ENCODE data around the gene EXOC4. TPM values are rescaled to one million over a fixed set of nuclear protein-coding genes. Genes with fewer than 3 reads are reported as not detected.

Gene EXOC4
- total RNA-seq, 1 experiment from 2014 or later, result 71.0 TPM

GRCh38 chr7:133458688-133459087 lies 205.8 kb downstream of the EXOC4 start:
- H3K4me1 ChIP-seq (ENCODE audit: control insufficient read depth, insufficient read depth, low read length), result no peaks in the 10 kb centered on the region
- DNase-seq (ENCODE audit: low read depth, low spot score), result no peak
- TF ChIP-seq TCF7L2 (IDR thresholded peaks at IDR 0.05; ENCODE audit: low read depth, low read length) (no peak), CTCF (IDR thresholded peaks at IDR 0.05) (no peak), POLR2AphosphoS5 (IDR thresholded peaks at IDR 0.05; ENCODE audit: low read depth, low read length) (no peak), REST (IDR thresholded peaks at IDR 0.05; ENCODE audit: insufficient read depth in 1 of 2, low read depth in 2 of 2, low read length in 1 of 2) (no peak), SIN3A (IDR thresholded peaks at IDR 0.05; ENCODE audit: borderline replicate concordance, insufficient read depth, low read depth, low read length) (no peak)
- intact Hi-C loops (cut with micrococcal nuclease; ENCODE audit: unreplicated experiment) (no loop called here), in situ Hi-C loops (cut with HindIII; ENCODE audit: low pct_unique_long_range_greater_than_20kb, low sequenced_read_pairs) (no loop called here)
- ATAC-seq, result no peak
- CTCF ChIA-PET, result no interaction called here
- POLR2A ChIA-PET, result no interaction called here
- H3K36me3 ChIP-seq (ENCODE audit: control insufficient read depth, insufficient read depth, low read length), result no peaks in the 10 kb centered on the region
- no peaks in the 10 kb centered on the region for H3K9me3 ChIP-seq (ENCODE audit: control insufficient read depth, insufficient read depth, low read depth, low read length)
- no peaks in the 10 kb centered on the region for H3K27me3 ChIP-seq (ENCODE audit: control insufficient read depth, insufficient read depth, low read length)
- no peak overlapping the region for H3K27ac ChIP-seq (ENCODE audit: low read length)
- BruUV-seq (replicated peaks), result no TSS peak
- no peak overlapping the region for H3K4me3 ChIP-seq (ENCODE audit: low read depth in 2 of 2, low read length in 2 of 2)

- in situ Hi-C loops (cut with HindIII; ENCODE audit: low pct_unique_long_range_greater_than_20kb, low sequenced_read_pairs), result no loop called here
- Histone ChIP-seq H3K9me3 (ENCODE audit: control insufficient read depth, insufficient read depth, low read depth, low read length) (no peaks in the 10 kb centered on the region), H3K4me3 (ENCODE audit: low read depth in 2 of 2, low read length in 2 of 2) (no peak overlapping the region), H3K27ac (ENCODE audit: low read length) (no peak overlapping the region), H3K4me1 (ENCODE audit: control insufficient read depth, insufficient read depth, low read length) (no peaks in the 10 kb centered on the region), H3K36me3 (ENCODE audit: control insufficient read depth, insufficient read depth, low read length) (no peaks in the 10 kb centered on the region), H3K27me3 (ENCODE audit: control insufficient read depth, insufficient read depth, low read length) (no peaks in the 10 kb centered on the region)
- no TSS peak for BruUV-seq (replicated peaks)
- intact Hi-C loops (cut with micrococcal nuclease; ENCODE audit: unreplicated experiment), result no loop called here
- ChIA-PET CTCF (no interaction called here), POLR2A (no interaction called here)
- DNase-seq (ENCODE audit: low read depth, low spot score) (no peak), ATAC-seq (no peak)
- TF ChIP-seq TCF7L2 (IDR thresholded peaks at IDR 0.05; ENCODE audit: low read depth, low read length) (no peak), POLR2AphosphoS5 (IDR thresholded peaks at IDR 0.05; ENCODE audit: low read depth, low read length) (no peak), CTCF (IDR thresholded peaks at IDR 0.05) (no peak), SIN3A (IDR thresholded peaks at IDR 0.05; ENCODE audit: borderline replicate concordance, insufficient read depth, low read depth, low read length) (no peak)
These were observed 208.5 kb downstream of the EXOC4 start for GRCh38 chr7:133461421-133461820.

All from Panc1 (cell line).